Trophoblast cell (in vitro differentiated cells and primary cell): ENCODE measurements around the gene SLIT3.

Experiments used
- DNase-seq, 2 donors: peaks; one replicate each; pipeline ENCODE4 v3.0.0-alpha.2; 2016
- H2AFZ ChIP-seq: 2 replicates; pipeline ENCODE4 v1.6.1; 2013; ENCODE audit warnings: low read length, moderate library complexity, mild to moderate bottlenecking; ENCODE audit not compliant: insufficient read depth, poor library complexity
- H2AK5ac ChIP-seq: 2 replicates; pipeline ENCODE4 v1.6.1; 2013; ENCODE audit warnings: mild to moderate bottlenecking, low read length
- H2BK120ac ChIP-seq: 2 replicates; pipeline ENCODE4 v1.6.1; 2013; ENCODE audit warnings: low read length, mild to moderate bottlenecking, moderate library complexity; ENCODE audit not compliant: insufficient read depth, poor library complexity
- H2BK12ac ChIP-seq: 2 replicates; pipeline ENCODE4 v1.6.1; 2013; ENCODE audit warnings: mild to moderate bottlenecking, low read length, moderate library complexity
- H2BK5ac ChIP-seq: 2 replicates; pipeline ENCODE4 v1.6.1; 2013; ENCODE audit warnings: low read length, low read depth, moderate library complexity, mild to moderate bottlenecking; ENCODE audit not compliant: poor library complexity
- H3K14ac ChIP-seq: 2 replicates; pipeline ENCODE4 v1.6.1; 2013; ENCODE audit warnings: mild to moderate bottlenecking, low read length
- H3K18ac ChIP-seq: 2 replicates; pipeline ENCODE4 v1.6.1; 2013; ENCODE audit warnings: mild to moderate bottlenecking, low read length
- H3K23ac ChIP-seq: 2 replicates; pipeline ENCODE4 v1.6.1; 2013; ENCODE audit warnings: low read length
- H3K27ac ChIP-seq: 2 replicates; pipeline ENCODE4 v1.5.1; 2013; ENCODE audit warnings: low read depth, mild to moderate bottlenecking, inconsistent platforms, low read length, moderate library complexity
- H3K27me3 ChIP-seq: 2 replicates; pipeline ENCODE4 v1.6.1; 2013; ENCODE audit warnings: inconsistent platforms, mild to moderate bottlenecking, low read length, moderate library complexity; ENCODE audit not compliant: insufficient read depth
- H3K36me3 ChIP-seq, 2 experiments: 1 replicate in 1 of 2; 2 replicates in 1 of 2; pipeline ENCODE4 v1.6.1; 2013; ENCODE audit warnings: low read length in 2 of 2, mild to moderate bottlenecking in 2 of 2, moderate library complexity in 1 of 2; ENCODE audit not compliant: insufficient read depth in 2 of 2, control insufficient read depth in 1 of 2
- H3K4ac ChIP-seq: 2 replicates; pipeline ENCODE4 v1.6.1; 2013; ENCODE audit warnings: low read depth, mild to moderate bottlenecking, low read length, moderate library complexity
- H3K4me1 ChIP-seq, 2 experiments: 1 replicate in 1 of 2; 2 replicates in 1 of 2; pipeline ENCODE4 v1.6.1; 2013; ENCODE audit warnings: low read length in 2 of 2, mild to moderate bottlenecking in 2 of 2, moderate library complexity in 1 of 2; ENCODE audit not compliant: insufficient read depth in 2 of 2, control insufficient read depth in 1 of 2
- H3K4me2 ChIP-seq: 2 replicates; pipeline ENCODE4 v1.6.1; 2013; ENCODE audit warnings: inconsistent platforms, mild to moderate bottlenecking, low read length, moderate library complexity
- H3K4me3 ChIP-seq: 2 replicates; pipeline ENCODE4 v1.5.1; 2013; ENCODE audit warnings: mild to moderate bottlenecking, low read depth, low read length, inconsistent platforms
- H3K79me1 ChIP-seq: one replicate; pipeline ENCODE4 v1.6.1; 2013; ENCODE audit warnings: low read length
- H3K79me2 ChIP-seq: 2 replicates; pipeline ENCODE4 v1.6.1; 2013; ENCODE audit warnings: low read length, mild to moderate bottlenecking; ENCODE audit not compliant: control insufficient read depth, insufficient read depth, poor library complexity
- H3K9ac ChIP-seq: 2 replicates; pipeline ENCODE4 v1.6.1; 2013; ENCODE audit warnings: mild to moderate bottlenecking, low read length
- H3K9me3 ChIP-seq: 2 replicates; pipeline ENCODE4 v1.6.1; 2013; ENCODE audit warnings: low read depth, mild to moderate bottlenecking, control low read depth, inconsistent platforms, low read length; ENCODE audit not compliant: insufficient read depth
- H4K12ac ChIP-seq: 2 replicates; pipeline ENCODE4 v1.6.1; 2013; ENCODE audit warnings: low read depth, mild to moderate bottlenecking, low read length, moderate library complexity
- H4K8ac ChIP-seq: 2 replicates; pipeline ENCODE4 v1.6.1; 2013; ENCODE audit warnings: low read depth, mild to moderate bottlenecking, low read length, moderate library complexity
- H4K91ac ChIP-seq: one replicate; pipeline ENCODE4 v1.6.1; 2013; ENCODE audit warnings: low read depth, mild to moderate bottlenecking, low read length, moderate library complexity
- WGBS: extraction: QIAGEN DNeasy Blood & Tissue Kit; methylation state at CpG from one replicate; pipeline ENCODE4 v1.1.7; 2013; ENCODE audit warnings: missing lambda C conversion rate; ENCODE audit not compliant: insufficient read length, insufficient coverage; ENCODE audit errors: extremely low coverage; 5-methylcytosine and 5-hydroxymethylcytosine counted together

Gene SLIT3

GRCh38 chr5:169219961-169220360 is 81.0 kb downstream of the SLIT3 start:
- Histone ChIP-seq H2AK5ac (no peak overlapping the region), H3K14ac (no peak overlapping the region), H3K27me3 (no peaks in the 10 kb centered on the region), H3K27ac (no peak overlapping the region), H4K8ac (no peak overlapping the region), H2AFZ (no peak overlapping the region), H3K36me3 (peaks cover 0 to 1% of the 10 kb centered on the region in 2 experiments), H3K4me1 (peaks cover 16 to 29% of the 10 kb centered on the region in 2 experiments), H3K18ac (no peak overlapping the region), H3K4ac (no peak overlapping the region), H3K9me3 (no peaks in the 10 kb centered on the region), H2BK12ac (no peak overlapping the region), H2BK120ac (no peak overlapping the region), H3K4me2 (no peak overlapping the region), H4K91ac (no peak overlapping the region), H4K12ac (no peak overlapping the region), H2BK5ac (no peak overlapping the region), H3K9ac (no peak overlapping the region), H3K79me2 (no peaks in the 10 kb centered on the region), H3K79me1 (peaks cover 2% of the 10 kb centered on the region), H3K4me3 (no peak overlapping the region), H3K23ac (no peak overlapping the region)
- DNase-seq, result no peak
- no CpG with 5 or more reads among the region's 6 CpGs for WGBS

- no peak overlapping the region for H2BK12ac ChIP-seq
- no peaks in the 10 kb centered on the region for H3K9me3 ChIP-seq
- no peak overlapping the region for H2BK120ac ChIP-seq
- no peak overlapping the region for H4K12ac ChIP-seq
- H3K23ac ChIP-seq, result no peak overlapping the region
- H2AFZ ChIP-seq, result no peak overlapping the region
- no peak overlapping the region for H3K18ac ChIP-seq
- H3K27me3 ChIP-seq, result no peaks in the 10 kb centered on the region
- H3K4ac ChIP-seq, result no peak overlapping the region
- WGBS, result no CpG with 5 or more reads among the region's 5 CpGs
- H2AK5ac ChIP-seq, result no peak overlapping the region
- peaks cover 0 to 1% of the 10 kb centered on the region in 2 experiments for H3K36me3 ChIP-seq
- H3K27ac ChIP-seq, result no peak overlapping the region
- H3K14ac ChIP-seq, result no peak overlapping the region
- no peaks in the 10 kb centered on the region for H3K79me2 ChIP-seq
- no peak overlapping the region for H2BK5ac ChIP-seq
- H4K8ac ChIP-seq, result no peak overlapping the region
- H3K79me1 ChIP-seq, result peaks cover 2% of the 10 kb centered on the region
- peaks cover 16 to 29% of the 10 kb centered on the region in 2 experiments for H3K4me1 ChIP-seq
- no peak overlapping the region for H4K91ac ChIP-seq
- no peak overlapping the region for H3K4me2 ChIP-seq
- DNase-seq, result no peak
- H3K4me3 ChIP-seq, result no peak overlapping the region
- H3K9ac ChIP-seq, result no peak overlapping the region
Observed at GRCh38 chr5:169219351-169219750, 81.6 kb downstream of the SLIT3 start.

DNA sequence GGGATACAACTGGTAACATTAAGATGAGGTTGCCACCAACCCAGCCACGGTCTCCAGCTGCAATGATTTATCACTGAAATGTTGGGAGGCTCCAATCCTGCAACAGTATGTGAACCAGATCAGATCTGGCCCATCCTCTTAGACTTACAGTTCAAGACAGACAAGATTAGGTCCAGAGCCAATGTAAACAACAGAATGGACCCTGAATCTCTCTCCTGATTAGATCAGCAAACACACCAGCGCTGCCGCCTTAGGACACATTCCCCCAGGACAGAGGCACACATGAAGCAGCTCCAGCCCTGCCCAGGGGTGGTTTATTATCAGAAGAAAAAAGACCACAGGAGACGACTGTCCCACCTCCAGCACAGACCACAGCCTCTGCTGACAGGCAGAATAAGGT is 82.1 kb downstream of the SLIT3 start:
- Histone ChIP-seq H3K4ac (no peak overlapping the region), H2BK12ac (no peak overlapping the region), H3K9me3 (no peaks in the 10 kb centered on the region), H2AFZ (no peak overlapping the region), H3K18ac (no peak overlapping the region), H3K4me3 (no peak overlapping the region), H3K14ac (no peak overlapping the region), H3K36me3 (peaks cover 0 to 1% of the 10 kb centered on the region in 2 experiments), H3K4me1 (peaks cover 16 to 29% of the 10 kb centered on the region in 2 experiments), H2BK120ac (no peak overlapping the region), H4K8ac (no peak overlapping the region), H3K79me1 (peaks cover 2% of the 10 kb centered on the region), H2BK5ac (no peak overlapping the region), H3K4me2 (no peak overlapping the region), H2AK5ac (no peak overlapping the region), H3K79me2 (no peaks in the 10 kb centered on the region), H3K23ac (no peak overlapping the region), H4K91ac (no peak overlapping the region), H3K27ac (peak overlapping the region; percentile 16), H3K27me3 (no peaks in the 10 kb centered on the region), H4K12ac (no peak overlapping the region), H3K9ac (no peak overlapping the region)
- DNase-seq, result no peak
- no CpG with 5 or more reads among the region's 4 CpGs for WGBS

GRCh38 chr5:169218176-169218575 is 82.8 kb downstream of the SLIT3 start:
- Histone ChIP-seq H2BK12ac (no peak overlapping the region), H3K4ac (no peak overlapping the region), H4K8ac (no peak overlapping the region), H4K12ac (no peak overlapping the region), H2AFZ (no peak overlapping the region), H2BK120ac (no peak overlapping the region), H3K27ac (no peak overlapping the region), H3K4me3 (no peak overlapping the region), H3K18ac (no peak overlapping the region), H2BK5ac (no peak overlapping the region), H3K9ac (no peak overlapping the region), H2AK5ac (no peak overlapping the region), H3K4me1 (peaks cover 16 to 28% of the 10 kb centered on the region in 2 experiments), H3K79me2 (no peaks in the 10 kb centered on the region), H3K23ac (no peak overlapping the region), H3K4me2 (no peak overlapping the region), H4K91ac (no peak overlapping the region), H3K27me3 (no peaks in the 10 kb centered on the region), H3K79me1 (peaks cover 2% of the 10 kb centered on the region), H3K36me3 (peaks cover 0 to 1% of the 10 kb centered on the region in 2 experiments), H3K14ac (no peak overlapping the region), H3K9me3 (no peaks in the 10 kb centered on the region)
- WGBS, result no CpG with 5 or more reads among the region's 2 CpGs
- no peak for DNase-seq
